ENCODE measurements around the gene OSBP2.

OSBP2 gene

DNA sequence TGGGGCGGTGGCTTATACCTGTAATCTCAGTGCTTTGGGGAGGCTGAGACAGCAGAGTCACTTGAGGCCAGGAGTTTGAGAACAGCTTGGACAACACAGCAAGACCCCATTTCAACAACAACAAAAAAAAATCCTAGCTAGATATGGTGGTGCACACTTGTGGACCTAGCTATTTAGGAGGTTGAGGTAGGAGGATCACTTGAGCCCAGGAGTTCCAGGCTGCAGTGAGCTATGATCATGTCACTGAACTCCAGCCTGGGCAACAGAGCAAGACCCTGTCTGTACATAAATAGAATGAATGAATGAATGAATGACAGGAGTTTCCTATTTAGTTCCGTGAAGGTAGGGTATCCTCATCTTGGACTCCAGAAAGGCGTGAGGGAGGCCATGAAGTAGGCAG is 107.0 kb downstream of the OSBP2 start:
- peaks cover 3% of the 10 kb centered on the region; the same call in 1 of the 2 replicates for H3K27me3 ChIP-seq (ENCODE audit: low read depth)
- in situ Hi-C loops (cut with MboI; ENCODE audit: low sequenced_read_pairs), result no loop called here
- H3K36me3 ChIP-seq (replicated peaks), result no peaks in the 10 kb centered on the region
- no peak for DNase-seq (ENCODE audit: low spot score in 2 of 2)
- H3K4me1 ChIP-seq, result no peaks in the 10 kb centered on the region; the same call in 1 of the 2 replicates
- H3K4me3 ChIP-seq, result no peak overlapping the region
- no peaks in the 10 kb centered on the region for H3K9me3 ChIP-seq

DNA sequence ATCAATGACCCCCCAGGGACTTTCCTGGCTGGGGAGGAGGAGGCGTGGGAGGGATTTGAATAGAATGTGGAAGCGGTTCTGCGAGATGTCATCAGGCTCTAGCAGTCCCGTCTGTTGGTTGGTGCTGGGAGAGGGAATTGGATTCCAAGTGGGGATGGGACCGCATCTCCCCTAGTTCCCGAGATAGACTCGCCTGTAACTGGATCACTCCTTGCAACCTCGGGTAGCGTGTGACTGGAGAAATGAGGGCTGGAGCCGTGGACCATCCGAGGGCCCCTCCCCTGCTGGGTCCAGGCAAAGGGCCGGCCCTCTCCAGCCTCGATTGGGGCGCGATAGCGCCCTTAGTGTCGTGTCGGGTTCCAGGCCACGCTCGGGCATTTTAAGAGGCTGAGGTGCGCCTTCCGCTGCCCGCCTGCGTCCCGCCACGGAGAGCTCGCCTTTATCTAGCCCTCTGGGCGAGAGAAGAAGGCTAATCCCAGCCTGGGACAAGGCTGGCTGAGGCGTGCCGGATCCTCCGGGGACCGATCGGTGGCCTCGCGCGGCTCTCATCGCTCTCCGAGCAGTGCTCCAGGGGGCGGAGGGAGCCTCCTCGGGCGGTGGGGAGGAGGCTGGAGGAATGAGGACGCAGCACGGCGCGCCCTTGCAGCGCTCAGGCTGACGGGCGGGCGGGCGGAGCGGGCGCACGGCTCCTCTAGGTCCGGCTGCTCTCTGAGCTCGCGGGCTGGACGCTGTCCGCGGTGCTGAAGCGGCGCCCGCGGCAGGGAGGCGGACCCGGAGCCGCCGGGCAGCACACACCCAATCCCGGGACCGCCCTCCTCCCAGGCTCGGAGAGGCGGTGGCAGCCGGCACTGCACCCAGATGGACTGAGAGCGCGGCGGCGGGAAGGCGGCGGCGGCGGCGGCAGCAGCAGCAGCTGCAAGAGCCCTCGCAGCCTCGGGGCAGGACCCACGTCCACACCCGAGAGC is 107.8 kb downstream of the OSBP2 start:
- Histone ChIP-seq H3K4me3 (no peak overlapping the region), H3K27me3 (ENCODE audit: low read depth) (peaks cover 3% of the 10 kb centered on the region; the same call in 1 of the 2 replicates), H3K9me3 (no peaks in the 10 kb centered on the region), H3K4me1 (no peaks in the 10 kb centered on the region; the same call in 1 of the 2 replicates), H3K36me3 (replicated peaks) (no peaks in the 10 kb centered on the region)
- in situ Hi-C loops (cut with MboI; ENCODE audit: low sequenced_read_pairs), result no loop called here
- peak; percentile 78 to 91 for DNase-seq (ENCODE audit: low spot score in 2 of 2)

DNA sequence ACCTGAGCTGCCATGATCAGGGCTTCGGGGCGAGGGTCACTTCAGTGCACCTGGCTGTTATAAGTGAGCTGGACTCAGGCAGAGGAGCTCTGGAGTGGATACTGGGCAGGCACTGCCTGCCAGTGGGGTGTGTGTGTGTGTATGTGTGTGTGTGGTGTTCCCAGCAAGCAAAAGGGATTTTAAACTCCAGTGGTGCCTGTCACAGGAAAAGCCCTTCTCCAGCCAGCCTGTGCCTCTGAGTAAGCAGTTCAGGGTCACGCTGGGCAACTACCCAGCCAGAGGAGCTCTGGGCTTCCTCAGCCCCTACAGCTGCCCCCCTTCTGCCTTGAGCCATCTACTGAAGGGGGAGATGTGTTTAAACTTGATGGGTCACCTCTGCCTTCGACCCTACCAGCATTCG is 109.0 kb downstream of the OSBP2 start:
- peaks cover 3% of the 10 kb centered on the region; the same call in 1 of the 2 replicates for H3K27me3 ChIP-seq (ENCODE audit: low read depth)
- in situ Hi-C loops (cut with MboI; ENCODE audit: low sequenced_read_pairs), result no loop called here
- DNase-seq (ENCODE audit: low spot score in 2 of 2), result no peak
- no peaks in the 10 kb centered on the region; the same call in 1 of the 2 replicates for H3K4me1 ChIP-seq
- H3K36me3 ChIP-seq (replicated peaks), result no peaks in the 10 kb centered on the region
- no peak overlapping the region for H3K4me3 ChIP-seq
- no peaks in the 10 kb centered on the region for H3K9me3 ChIP-seq

DNA sequence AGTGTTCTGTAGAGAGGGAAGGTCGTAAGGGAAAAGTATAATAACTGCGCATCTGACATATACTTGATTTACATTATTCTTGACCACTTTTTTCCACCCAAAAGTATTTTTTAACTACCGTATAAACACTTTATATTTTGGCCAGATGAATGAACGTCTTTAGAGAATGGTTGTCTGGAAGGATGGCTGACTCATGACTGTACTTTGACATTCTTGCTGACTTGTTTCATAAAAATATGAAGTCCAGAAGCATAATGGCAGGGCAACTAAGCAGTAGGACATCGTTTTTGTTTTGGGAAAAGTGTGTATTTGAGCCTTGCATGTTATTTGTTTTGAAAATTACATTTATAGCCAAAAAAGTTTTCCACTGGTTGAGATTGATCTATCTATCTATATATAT is 110.0 kb downstream of the OSBP2 start:
- no peaks in the 10 kb centered on the region for H3K9me3 ChIP-seq
- no peak overlapping the region for H3K4me3 ChIP-seq
- H3K27me3 ChIP-seq (ENCODE audit: low read depth), result peaks cover 3% of the 10 kb centered on the region; the same call in 1 of the 2 replicates
- no peaks in the 10 kb centered on the region for H3K36me3 ChIP-seq (replicated peaks)
- no peak for DNase-seq (ENCODE audit: low spot score in 2 of 2)
- H3K4me1 ChIP-seq, result no peaks in the 10 kb centered on the region; the same call in 1 of the 2 replicates
- in situ Hi-C loops (cut with MboI; ENCODE audit: low sequenced_read_pairs), result no loop called here

DNA sequence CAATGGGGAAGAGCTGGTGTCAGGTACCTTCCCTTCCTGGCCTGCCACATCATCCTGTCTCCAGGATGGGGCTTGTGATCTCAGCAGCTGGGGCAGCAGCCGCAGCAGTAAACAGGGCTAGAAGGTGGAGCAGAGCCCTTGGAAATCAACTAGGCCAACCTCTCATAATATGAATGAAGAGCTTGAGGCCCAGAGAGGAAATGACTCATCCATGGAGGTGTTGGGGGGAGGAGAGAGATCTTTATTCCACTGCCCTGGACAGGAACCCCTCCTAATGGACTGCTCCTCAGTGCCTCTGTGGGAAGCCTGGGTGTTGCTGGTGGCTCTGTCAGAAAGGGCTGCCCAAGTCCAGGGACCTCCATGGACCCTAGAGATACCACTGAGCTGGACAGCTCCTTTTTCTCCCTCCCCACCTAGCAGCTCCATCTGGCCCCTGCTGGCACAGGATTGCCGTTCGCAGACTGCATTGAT is 111.8 kb downstream of the OSBP2 start:
- Histone ChIP-seq H3K9me3 (no peaks in the 10 kb centered on the region), H3K4me1 (no peaks in the 10 kb centered on the region; the same call in 1 of the 2 replicates), H3K36me3 (replicated peaks) (no peaks in the 10 kb centered on the region), H3K4me3 (no peak overlapping the region), H3K27me3 (ENCODE audit: low read depth) (no peaks in the 10 kb centered on the region)
- in situ Hi-C loops (cut with MboI; ENCODE audit: low sequenced_read_pairs), result no loop called here
- no peak for DNase-seq (ENCODE audit: low spot score in 2 of 2)

DNA sequence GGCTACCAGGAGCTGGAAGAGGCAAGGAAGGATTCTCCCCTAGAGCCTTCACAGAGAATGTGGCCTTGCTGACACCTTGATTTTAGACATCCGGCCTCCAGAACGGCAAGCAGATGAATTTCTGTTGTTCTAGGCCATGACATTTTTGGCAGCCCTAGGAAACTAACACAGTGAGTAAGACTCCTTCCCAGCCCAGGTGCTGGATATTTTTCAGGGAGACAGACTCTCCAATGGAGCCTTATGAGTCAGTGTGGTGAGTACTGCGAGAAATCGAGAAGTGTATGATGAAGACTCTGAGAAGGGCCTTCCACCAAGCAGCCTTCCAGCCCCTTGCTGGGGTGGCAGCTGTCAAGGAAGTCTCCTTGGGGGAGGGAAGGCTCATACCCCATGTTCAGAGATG is 114.4 kb downstream of the OSBP2 start:
- in situ Hi-C loops (cut with MboI; ENCODE audit: low sequenced_read_pairs), result no loop called here
- H3K4me3 ChIP-seq, result no peak overlapping the region
- no peaks in the 10 kb centered on the region for H3K9me3 ChIP-seq
- H3K4me1 ChIP-seq, result no peaks in the 10 kb centered on the region
- H3K36me3 ChIP-seq (replicated peaks), result no peaks in the 10 kb centered on the region
- no peaks in the 10 kb centered on the region for H3K27me3 ChIP-seq (ENCODE audit: low read depth)
- DNase-seq (ENCODE audit: low spot score in 2 of 2), result no peak

DNA sequence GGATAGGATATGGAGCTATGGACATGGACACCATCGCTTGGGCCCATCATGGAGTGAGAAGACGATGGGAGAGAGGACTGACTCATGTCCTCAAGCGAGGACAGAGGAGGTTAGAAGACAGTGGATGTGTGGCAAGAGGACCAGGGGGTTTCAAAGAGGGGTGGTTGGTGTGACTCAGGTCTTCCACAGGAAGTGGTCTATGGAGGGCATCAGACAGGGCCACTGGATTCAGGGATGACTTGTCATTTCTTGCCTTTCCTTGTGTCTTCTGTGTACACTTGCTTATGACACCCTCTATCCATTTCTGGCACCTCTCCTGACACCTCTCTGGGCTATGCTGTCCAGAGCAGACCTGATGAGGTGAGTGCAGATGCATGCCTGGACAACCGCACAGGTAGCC is 115.4 kb downstream of the OSBP2 start:
- H3K27me3 ChIP-seq (ENCODE audit: low read depth), result no peaks in the 10 kb centered on the region
- H3K9me3 ChIP-seq, result no peaks in the 10 kb centered on the region
- in situ Hi-C loops (cut with MboI; ENCODE audit: low sequenced_read_pairs), result no loop called here
- no peaks in the 10 kb centered on the region for H3K36me3 ChIP-seq (replicated peaks)
- no peak for DNase-seq (ENCODE audit: low spot score in 2 of 2)
- no peak overlapping the region for H3K4me3 ChIP-seq
- H3K4me1 ChIP-seq, result no peaks in the 10 kb centered on the region

DNA sequence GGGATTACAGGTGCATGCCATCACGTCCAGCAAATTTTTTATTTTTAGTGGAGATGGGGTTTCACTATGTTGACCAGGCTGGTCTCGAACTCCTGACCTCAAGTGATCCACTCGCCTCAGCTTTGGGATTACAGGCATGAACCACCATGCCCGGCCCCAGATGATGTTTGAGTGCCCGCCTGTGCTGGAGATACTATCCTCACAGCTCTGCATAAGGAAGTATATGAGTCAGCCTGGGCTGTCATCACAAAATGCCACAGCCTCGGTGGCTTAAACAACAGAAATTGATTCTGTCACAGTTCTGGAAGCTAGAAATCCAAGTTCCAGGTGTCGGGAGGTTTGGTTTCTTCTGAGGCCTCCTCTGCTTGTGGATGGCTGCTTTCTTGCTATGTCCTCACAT is 119.3 kb downstream of the OSBP2 start:
- H3K4me3 ChIP-seq, result no peak overlapping the region
- H3K36me3 ChIP-seq (replicated peaks), result no peaks in the 10 kb centered on the region
- H3K27me3 ChIP-seq (ENCODE audit: low read depth), result no peaks in the 10 kb centered on the region
- no peak for DNase-seq (ENCODE audit: low spot score in 2 of 2)
- in situ Hi-C loops (cut with MboI; ENCODE audit: low sequenced_read_pairs), result no loop called here
- no peaks in the 10 kb centered on the region for H3K9me3 ChIP-seq
- no peaks in the 10 kb centered on the region for H3K4me1 ChIP-seq

DNA sequence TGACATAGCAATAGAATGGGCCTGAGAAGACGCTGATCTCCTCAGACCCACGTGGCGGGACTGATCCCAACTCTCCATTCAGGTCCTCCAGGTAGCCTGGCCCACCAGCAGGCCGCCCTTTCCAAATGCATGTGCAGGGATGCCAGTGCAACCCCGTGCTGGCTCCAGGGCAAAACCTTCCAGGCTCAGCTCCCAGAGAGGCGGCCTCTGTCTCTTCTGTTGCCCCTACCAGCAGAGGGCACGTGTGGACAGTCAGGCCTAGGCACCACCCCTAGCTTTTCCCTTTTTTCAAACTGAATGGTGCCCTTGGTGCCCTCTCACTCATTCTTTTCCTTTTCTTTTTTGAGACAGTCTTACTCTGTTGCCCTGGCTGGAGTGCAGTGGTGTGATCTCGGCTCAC is 121.7 kb downstream of the OSBP2 start:
- no peak overlapping the region for H3K4me3 ChIP-seq
- no peak for DNase-seq (ENCODE audit: low spot score in 2 of 2)
- H3K9me3 ChIP-seq, result no peaks in the 10 kb centered on the region
- H3K27me3 ChIP-seq (ENCODE audit: low read depth), result no peaks in the 10 kb centered on the region
- H3K4me1 ChIP-seq, result no peaks in the 10 kb centered on the region
- in situ Hi-C loops (cut with MboI; ENCODE audit: low sequenced_read_pairs), result no loop called here
- no peaks in the 10 kb centered on the region for H3K36me3 ChIP-seq (replicated peaks)

DNA sequence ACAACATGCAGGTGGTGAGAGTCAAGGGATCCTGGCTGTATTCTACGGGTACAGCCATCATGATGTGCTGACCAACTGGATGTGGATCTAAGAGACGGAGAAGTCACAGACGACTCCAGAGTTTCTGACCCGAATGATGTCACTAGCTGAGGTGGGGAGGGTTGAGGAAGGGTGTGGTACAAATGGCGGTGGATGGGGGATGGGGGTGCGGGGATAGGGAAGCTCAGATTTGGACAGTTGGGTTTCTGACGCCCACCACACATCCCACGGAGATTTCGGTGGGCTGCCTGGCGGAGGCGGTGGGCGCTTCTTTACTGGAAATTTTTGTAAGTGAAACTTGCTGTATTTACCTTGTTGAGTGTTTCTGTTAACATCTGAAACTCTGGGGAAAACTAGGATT is 126.7 kb downstream of the OSBP2 start:
- Histone ChIP-seq H3K27me3 (ENCODE audit: low read depth) (peaks cover 23% of the 10 kb centered on the region), H3K9me3 (no peaks in the 10 kb centered on the region), H3K4me1 (no peaks in the 10 kb centered on the region), H3K36me3 (replicated peaks) (no peaks in the 10 kb centered on the region), H3K4me3 (no peak overlapping the region)
- no peak for DNase-seq (ENCODE audit: low spot score in 2 of 2)
- in situ Hi-C loops (cut with MboI; ENCODE audit: low sequenced_read_pairs), result no loop called here

DNA sequence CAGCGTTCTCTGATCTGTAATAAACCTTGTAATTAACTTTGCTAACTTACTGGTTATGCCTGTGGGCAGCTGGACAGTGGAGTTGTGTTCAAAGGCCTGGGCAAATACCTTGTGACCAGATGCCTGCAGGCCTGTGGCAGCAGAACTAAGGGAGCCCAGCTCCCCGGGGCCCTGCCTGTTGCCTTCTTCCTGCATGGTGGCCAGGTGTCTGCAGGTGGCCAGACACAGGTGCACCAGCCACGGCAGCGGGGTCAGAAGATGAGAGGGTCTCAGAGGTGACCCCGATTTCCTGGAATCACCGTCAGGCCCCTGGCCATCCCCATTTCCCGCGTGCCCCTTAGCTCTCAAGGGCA is 127.2 kb downstream of the OSBP2 start:
- Histone ChIP-seq H3K27me3 (ENCODE audit: low read depth) (peaks cover 23% of the 10 kb centered on the region), H3K4me3 (no peak overlapping the region), H3K9me3 (no peaks in the 10 kb centered on the region), H3K36me3 (replicated peaks) (no peaks in the 10 kb centered on the region), H3K4me1 (no peaks in the 10 kb centered on the region)
- in situ Hi-C loops (cut with MboI; ENCODE audit: low sequenced_read_pairs), result no loop called here
- no peak for DNase-seq (ENCODE audit: low spot score in 2 of 2)

DNA sequence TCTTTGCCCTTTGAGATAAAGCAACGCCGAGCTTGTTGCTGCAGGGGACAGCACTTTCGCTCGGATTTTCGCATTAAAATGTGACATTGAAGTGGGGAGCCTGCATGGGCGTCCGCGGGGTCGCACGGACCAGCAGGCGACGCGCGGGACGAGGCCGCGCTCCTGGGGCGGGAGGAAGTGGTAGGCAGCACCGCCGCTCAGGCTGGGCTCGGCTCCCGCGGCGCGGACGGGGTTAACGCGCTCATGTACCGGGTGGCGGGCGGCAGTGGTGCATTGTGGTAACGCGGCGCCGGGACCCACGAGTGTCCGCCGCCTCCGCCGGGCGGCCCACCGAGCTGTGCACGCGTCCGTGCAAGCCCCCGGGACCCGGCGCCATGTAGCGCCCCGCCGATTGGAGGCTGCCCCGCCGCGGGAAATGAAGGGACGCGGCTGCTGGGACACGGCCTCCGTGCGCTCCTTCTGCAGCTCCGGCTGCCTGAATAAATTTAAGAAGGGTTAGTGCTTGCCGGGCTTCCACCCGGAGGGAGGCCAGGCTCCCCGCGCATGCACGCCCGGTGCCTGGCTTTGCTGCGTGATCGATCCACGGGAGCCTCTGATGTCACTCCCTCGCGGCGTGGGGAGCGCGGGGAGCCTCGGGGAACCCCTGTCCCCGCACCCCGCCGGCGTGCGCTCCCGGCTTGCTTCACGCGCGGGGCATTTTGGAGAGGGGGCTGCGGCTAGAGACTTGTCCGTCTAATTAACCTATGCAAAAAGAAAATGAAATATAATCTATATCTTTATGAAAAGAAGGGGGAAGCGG is 127.7 kb downstream of the OSBP2 start:
- DNase-seq (ENCODE audit: low spot score in 2 of 2), result no peak
- Histone ChIP-seq H3K4me1 (no peaks in the 10 kb centered on the region), H3K9me3 (no peaks in the 10 kb centered on the region), H3K27me3 (ENCODE audit: low read depth) (peaks cover 23% of the 10 kb centered on the region), H3K4me3 (no peak overlapping the region), H3K36me3 (replicated peaks) (no peaks in the 10 kb centered on the region)
- in situ Hi-C loops (cut with MboI; ENCODE audit: low sequenced_read_pairs), result no loop called here

DNA sequence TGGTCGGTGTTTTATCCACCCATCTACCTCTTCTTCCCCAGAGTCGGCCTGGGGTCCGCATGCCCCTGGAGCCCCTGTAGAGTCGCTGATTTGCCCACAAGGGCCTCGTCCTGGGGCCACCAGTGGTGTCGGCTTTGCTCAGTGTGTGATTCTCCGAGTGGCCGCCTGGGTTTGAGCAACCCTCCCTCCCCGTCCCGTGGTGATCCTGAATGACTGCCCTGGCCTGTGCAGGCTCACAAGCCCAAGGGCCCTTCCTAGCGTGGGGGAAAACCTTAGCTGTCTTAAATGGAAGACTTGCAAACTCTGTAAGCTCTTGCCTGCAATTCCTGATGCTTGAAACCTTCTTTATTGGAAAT is 128.3 kb downstream of the OSBP2 start:
- in situ Hi-C loops (cut with MboI; ENCODE audit: low sequenced_read_pairs), result no loop called here
- DNase-seq (ENCODE audit: low spot score in 2 of 2), result no peak
- Histone ChIP-seq H3K36me3 (replicated peaks) (no peaks in the 10 kb centered on the region), H3K27me3 (ENCODE audit: low read depth) (peaks cover 23% of the 10 kb centered on the region), H3K4me1 (no peaks in the 10 kb centered on the region), H3K4me3 (no peak overlapping the region), H3K9me3 (no peaks in the 10 kb centered on the region)

DNA sequence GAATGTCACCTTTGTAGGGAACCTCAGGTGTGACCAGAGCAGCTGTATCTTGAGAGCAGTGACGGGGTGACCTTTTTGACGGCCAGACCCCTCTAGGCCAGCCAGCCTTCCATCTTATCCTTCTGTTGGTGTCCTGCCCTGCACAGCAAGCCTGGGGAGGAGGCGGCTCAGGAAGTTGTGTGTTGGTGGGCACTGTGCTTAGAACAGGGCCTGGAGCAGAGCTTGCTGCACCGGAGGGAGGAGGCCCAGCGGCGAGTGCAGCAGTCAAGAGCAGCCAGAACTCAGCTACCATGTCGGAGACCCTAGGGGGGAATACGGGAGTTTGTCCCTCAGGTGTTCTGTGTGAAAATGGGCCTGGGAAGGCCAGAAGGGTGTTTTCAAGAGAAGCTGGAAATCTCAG is 129.4 kb downstream of the OSBP2 start:
- Histone ChIP-seq H3K36me3 (replicated peaks) (no peaks in the 10 kb centered on the region), H3K9me3 (no peaks in the 10 kb centered on the region), H3K27me3 (ENCODE audit: low read depth) (peaks cover 23% of the 10 kb centered on the region), H3K4me3 (no peak overlapping the region), H3K4me1 (no peaks in the 10 kb centered on the region)
- in situ Hi-C loops (cut with MboI; ENCODE audit: low sequenced_read_pairs), result no loop called here
- no peak for DNase-seq (ENCODE audit: low spot score in 2 of 2)
